Measurements from ENCODE around the gene NCBP2. TPM values are rescaled to one million over a fixed set of nuclear protein-coding genes. Genes with fewer than 3 reads are reported as not detected.
"Not testable (repeated sequence)": the region's sequence is repeated elsewhere in the genome, so short reads cannot be mapped to it uniquely, and the experiment has no call there.

The NCBP2 gene
- polyA plus RNA-seq, 1 donor from 2014 or later: 138 TPM

GRCh38 chr3:196947136-196947859 lies 5.0 kb upstream of the NCBP2 start:
- no peak overlapping the region for H2AFZ ChIP-seq (ENCODE audit: low read depth, low read length)
- H3K9me3 ChIP-seq (ENCODE audit: low read length): no peaks in the 10 kb centered on the region
- H3K79me2 ChIP-seq (replicated peaks; ENCODE audit: insufficient read depth, low read length): peaks cover 10% of the 10 kb centered on the region
- H4K20me1 ChIP-seq (ENCODE audit: insufficient read depth): no peaks in the 10 kb centered on the region
- no peaks in the 10 kb centered on the region for H3K36me3 ChIP-seq (ENCODE audit: insufficient read depth, low read length)
- no peak overlapping the region for H3K9ac ChIP-seq (ENCODE audit: low read length)
- H3K27ac ChIP-seq (ENCODE audit: low read length): no peak overlapping the region
- no peak overlapping the region for H3K4me2 ChIP-seq (ENCODE audit: low read length)
- no peaks in the 10 kb centered on the region for H3K27me3 ChIP-seq (ENCODE audit: insufficient read depth, low read depth, low read length)
- no peak overlapping the region for H3K4me3 ChIP-seq (ENCODE audit: low read length)
- H3F3A ChIP-seq (ENCODE audit: insufficient read depth, low read length, poor library complexity, severe bottlenecking): no peaks in the 10 kb centered on the region
- TF ChIP-seq SMC3 (conservative IDR thresholded peaks at IDR 0.05; ENCODE audit: poor library complexity) (no peak), CTCF (IDR thresholded peaks at IDR 0.05; ENCODE audit: poor library complexity, severe bottlenecking) (no peak)
- H3K9me2 ChIP-seq (ENCODE audit: insufficient read depth, low read length): no peaks in the 10 kb centered on the region

- not testable (repeated sequence) for H3K36me3 ChIP-seq (ENCODE audit: insufficient read depth, low read length); H2AFZ ChIP-seq (ENCODE audit: low read depth, low read length); H3K9ac ChIP-seq (ENCODE audit: low read length); H3K9me3 ChIP-seq (ENCODE audit: low read length); H3K27ac ChIP-seq (ENCODE audit: low read length); H3F3A ChIP-seq (ENCODE audit: insufficient read depth, low read length, poor library complexity, severe bottlenecking); H4K20me1 ChIP-seq (ENCODE audit: insufficient read depth); H3K27me3 ChIP-seq (ENCODE audit: insufficient read depth, low read depth, low read length); H3K9me2 ChIP-seq (ENCODE audit: insufficient read depth, low read length)
- peak overlapping the region; percentile 35 for H3K4me2 ChIP-seq (ENCODE audit: low read length)
- H3K4me3 ChIP-seq (ENCODE audit: low read length): peak overlapping the region; percentile 96
- H3K79me2 ChIP-seq (replicated peaks; ENCODE audit: insufficient read depth, low read length): peaks cover 25% of the 10 kb centered on the region
Measured at GRCh38 chr3:196944037-196944790, 1.9 kb upstream of the NCBP2 start.

GRCh38 chr3:196942915-196943277 lies 568 bp upstream of the NCBP2 start:
- peak overlapping the region; percentile 89 for H3K9ac ChIP-seq (ENCODE audit: low read length)
- peak overlapping the region; percentile 51 for H2AFZ ChIP-seq (ENCODE audit: low read depth, low read length)
- H4K20me1 ChIP-seq (ENCODE audit: insufficient read depth): no peaks in the 10 kb centered on the region
- H3K9me2 ChIP-seq (ENCODE audit: insufficient read depth, low read length): no peaks in the 10 kb centered on the region
- TF ChIP-seq MXI1 (conservative IDR thresholded peaks at IDR 0.05; ENCODE audit: poor library complexity, severe bottlenecking): no peak
- TF ChIP-seq EZH2 (IDR thresholded peaks at IDR 0.05; ENCODE audit: borderline replicate concordance, insufficient read depth, low read length, poor library complexity, severe bottlenecking): no peak
- no peak for TF ChIP-seq REST (IDR thresholded peaks at IDR 0.05; ENCODE audit: borderline replicate concordance)
- TF ChIP-seq TAF1 (IDR thresholded peaks at IDR 0.05; ENCODE audit: low read depth): no peak
- TF ChIP-seq CTCF (IDR thresholded peaks at IDR 0.05; ENCODE audit: poor library complexity, severe bottlenecking): no peak
- TF ChIP-seq POLR2AphosphoS5 (IDR thresholded peaks at IDR 0.05): no peak
- TF ChIP-seq SMC3 (conservative IDR thresholded peaks at IDR 0.05; ENCODE audit: poor library complexity): no peak
- no peak for TF ChIP-seq EP300 (conservative IDR thresholded peaks at IDR 0.05; ENCODE audit: poor library complexity, severe bottlenecking)
- no peak for TF ChIP-seq RAD21 (conservative IDR thresholded peaks at IDR 0.05)
- peaks cover 27% of the 10 kb centered on the region for H3K79me2 ChIP-seq (replicated peaks; ENCODE audit: insufficient read depth, low read length)
- H3K9me3 ChIP-seq (ENCODE audit: low read length): no peaks in the 10 kb centered on the region
- H3K27ac ChIP-seq (ENCODE audit: low read length): peak overlapping the region; percentile 72
- H3K36me3 ChIP-seq (ENCODE audit: insufficient read depth, low read length): no peaks in the 10 kb centered on the region
- peak overlapping the region; percentile 100 for H3K4me2 ChIP-seq (ENCODE audit: low read length)
- no peaks in the 10 kb centered on the region for H3K27me3 ChIP-seq (ENCODE audit: insufficient read depth, low read depth, low read length)
- H3K4me3 ChIP-seq (ENCODE audit: low read length): peak overlapping the region; percentile 96
- H3F3A ChIP-seq (ENCODE audit: insufficient read depth, low read length, poor library complexity, severe bottlenecking): no peaks in the 10 kb centered on the region
